ENCODE measurements around the gene ADORA2A. TPM values are rescaled to one million over a fixed set of nuclear protein-coding genes. Genes with fewer than 3 reads are reported as not detected.
A peak's percentile ranks its signal among the peaks of the same experiment; 100 is the strongest.

The ADORA2A gene
- total and polyA plus RNA-seq, 9 donors, result 0.57 to 5.0 (median 2.7) TPM

- Histone ChIP-seq H3K4me3 (no peak overlapping the region), H3K9me3 (no peaks in the 10 kb centered on the region), H3K27me3 (no peaks in the 10 kb centered on the region), H3K4me1 (ENCODE audit: insufficient read depth) (peaks cover 4% of the 10 kb centered on the region), H3K27ac (no peak overlapping the region), H3K36me3 (no peaks in the 10 kb centered on the region)
- TF ChIP-seq POLR2A (IDR thresholded peaks at IDR 0.05) (no peak), EP300 (IDR thresholded peaks at IDR 0.05) (no peak)
- TF ChIP-seq, protein P1, sequence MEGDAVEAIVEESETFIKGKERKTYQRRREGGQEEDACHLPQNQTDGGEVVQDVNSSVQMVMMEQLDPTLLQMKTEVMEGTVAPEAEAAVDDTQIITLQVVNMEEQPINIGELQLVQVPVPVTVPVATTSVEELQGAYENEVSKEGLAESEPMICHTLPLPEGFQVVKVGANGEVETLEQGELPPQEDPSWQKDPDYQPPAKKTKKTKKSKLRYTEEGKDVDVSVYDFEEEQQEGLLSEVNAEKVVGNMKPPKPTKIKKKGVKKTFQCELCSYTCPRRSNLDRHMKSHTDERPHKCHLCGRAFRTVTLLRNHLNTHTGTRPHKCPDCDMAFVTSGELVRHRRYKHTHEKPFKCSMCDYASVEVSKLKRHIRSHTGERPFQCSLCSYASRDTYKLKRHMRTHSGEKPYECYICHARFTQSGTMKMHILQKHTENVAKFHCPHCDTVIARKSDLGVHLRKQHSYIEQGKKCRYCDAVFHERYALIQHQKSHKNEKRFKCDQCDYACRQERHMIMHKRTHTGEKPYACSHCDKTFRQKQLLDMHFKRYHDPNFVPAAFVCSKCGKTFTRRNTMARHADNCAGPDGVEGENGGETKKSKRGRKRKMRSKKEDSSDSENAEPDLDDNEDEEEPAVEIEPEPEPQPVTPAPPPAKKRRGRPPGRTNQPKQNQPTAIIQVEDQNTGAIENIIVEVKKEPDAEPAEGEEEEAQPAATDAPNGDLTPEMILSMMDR (IDR thresholded peaks at IDR 0.05), result no peak
- intact Hi-C loops (cut with DNase I), result no loop called here
- DNase-seq, result no peak
- 71 to 86% (median 74%) methylated on average over 2 of the region's 2 CpGs for WGBS, 3 donors
Observed at GRCh38 chr22:24390156-24390555, 37.2 kb upstream of the ADORA2A start.

DNA sequence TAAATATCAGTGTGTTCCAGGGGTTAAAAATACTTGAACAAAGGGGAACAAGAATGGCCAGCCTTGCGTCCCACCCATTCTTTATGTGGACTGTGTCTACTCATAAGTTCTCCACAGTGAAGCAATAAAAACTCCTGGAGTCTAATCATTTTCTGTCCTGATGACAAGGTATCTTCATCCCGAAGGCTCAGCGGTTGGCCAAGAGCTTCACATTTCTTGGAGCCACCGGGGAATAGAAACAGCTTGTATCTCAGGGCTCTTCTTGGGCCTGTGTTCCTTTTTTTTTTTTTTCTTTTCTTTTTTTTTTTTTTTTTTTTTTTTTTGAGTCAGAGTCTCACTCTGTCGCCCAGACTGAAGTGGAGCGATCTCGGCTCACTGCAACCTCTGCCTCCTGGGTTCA, 36.8 kb upstream of the ADORA2A start:
- H3K27me3 ChIP-seq, result no peaks in the 10 kb centered on the region
- no peaks in the 10 kb centered on the region for H3K9me3 ChIP-seq
- DNase-seq, result peak in 1 of 5 donors; percentile 57
- TF ChIP-seq EP300 (IDR thresholded peaks at IDR 0.05), result no peak
- TF ChIP-seq POLR2A (IDR thresholded peaks at IDR 0.05), result no peak
- TF ChIP-seq, protein P1 (IDR thresholded peaks at IDR 0.05), result no peak
- peaks cover 4% of the 10 kb centered on the region for H3K4me1 ChIP-seq (ENCODE audit: insufficient read depth)
- H3K4me3 ChIP-seq, result no peak overlapping the region
- 36 to 59% (median 59%) methylated on average over 7 of the region's 7 CpGs for WGBS, 3 donors
- H3K36me3 ChIP-seq, result no peaks in the 10 kb centered on the region
- intact Hi-C loops (cut with DNase I), result no loop called here
- H3K27ac ChIP-seq, result no peak overlapping the region

DNA sequence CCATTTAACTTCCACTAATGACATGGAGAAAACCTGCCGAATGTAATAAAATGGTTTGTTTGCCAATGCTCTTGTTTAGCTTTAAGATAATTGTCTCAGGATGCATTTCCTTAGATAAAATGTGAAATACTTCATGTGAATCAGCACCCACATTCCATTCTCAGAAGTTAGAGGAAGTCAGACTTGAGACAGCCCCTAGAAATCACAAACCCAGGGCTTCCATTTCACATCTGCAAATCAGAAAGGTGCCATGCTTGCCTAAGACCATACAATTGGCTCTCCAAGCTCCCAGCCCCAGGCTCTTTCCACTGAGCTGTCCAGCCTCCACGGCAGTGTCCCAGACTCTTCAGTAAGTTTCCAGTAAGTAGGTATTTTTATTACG, 35.6 kb upstream of the ADORA2A start:
- H3K27ac ChIP-seq, result no peak overlapping the region
- H3K4me3 ChIP-seq, result no peak overlapping the region
- no peaks in the 10 kb centered on the region for H3K9me3 ChIP-seq
- H3K36me3 ChIP-seq, result no peaks in the 10 kb centered on the region
- DNase-seq, result no peak
- WGBS, 3 donors, result 79 to 82% (median 80%) methylated on average over 3 of the region's 3 CpGs
- no peaks in the 10 kb centered on the region for H3K27me3 ChIP-seq
- H3K4me1 ChIP-seq (ENCODE audit: insufficient read depth), result peaks cover 4% of the 10 kb centered on the region
- no peak for TF ChIP-seq POLR2A (IDR thresholded peaks at IDR 0.05)
- no peak for TF ChIP-seq EP300 (IDR thresholded peaks at IDR 0.05)
- intact Hi-C loops (cut with DNase I), result no loop called here

GRCh38 chr22:24392218-24392931, 35.0 kb upstream of the ADORA2A start:
- no peaks in the 10 kb centered on the region for H3K36me3 ChIP-seq
- H3K4me1 ChIP-seq (ENCODE audit: insufficient read depth), result peaks cover 4% of the 10 kb centered on the region
- TF ChIP-seq POLR2A (IDR thresholded peaks at IDR 0.05), result no peak
- TF ChIP-seq, protein P1 (IDR thresholded peaks at IDR 0.05), result no peak
- no peak for TF ChIP-seq EP300 (IDR thresholded peaks at IDR 0.05)
- intact Hi-C loops (cut with DNase I), result no loop called here
- no peaks in the 10 kb centered on the region for H3K9me3 ChIP-seq
- DNase-seq, result no peak
- WGBS, 3 donors, result 93 to 96% (median 94%) methylated on average over 4 of the region's 4 CpGs
- no peak overlapping the region for H3K4me3 ChIP-seq
- no peak overlapping the region for H3K27ac ChIP-seq
- H3K27me3 ChIP-seq, result no peaks in the 10 kb centered on the region

- TF ChIP-seq POLR2A (IDR thresholded peaks at IDR 0.05), result no peak
- no peak for TF ChIP-seq EP300 (IDR thresholded peaks at IDR 0.05)
- TF ChIP-seq, protein P1 (IDR thresholded peaks at IDR 0.05), result no peak
- Histone ChIP-seq H3K27ac (no peak overlapping the region), H3K9me3 (no peaks in the 10 kb centered on the region), H3K36me3 (no peaks in the 10 kb centered on the region), H3K4me1 (ENCODE audit: insufficient read depth) (peaks cover 4% of the 10 kb centered on the region), H3K4me3 (no peak overlapping the region), H3K27me3 (no peaks in the 10 kb centered on the region)
- DNase-seq, result no peak
- 91 to 97% (median 97%) methylated on average over 2 of the region's 2 CpGs for WGBS, 3 donors
- intact Hi-C loops (cut with DNase I), result no loop called here
Observed at GRCh38 chr22:24393012-24393559, 34.3 kb upstream of the ADORA2A start.

Measured in ovary (tissue), 9 donors.